GM12873 (cell line): Measurements from ENCODE around the gene PNLIP.

Experiments used
- TF ChIP-seq, protein P1 (sequence below): IDR thresholded peaks from 2 replicates; pipeline ENCODE4 v1.5.1; 2012; ENCODE audit warnings: low read depth, mild to moderate bottlenecking, moderate library complexity, low read length, control low read depth; ENCODE audit not compliant: insufficient read depth; ENCODE audit errors: missing control alignments

PNLIP gene

DNA sequence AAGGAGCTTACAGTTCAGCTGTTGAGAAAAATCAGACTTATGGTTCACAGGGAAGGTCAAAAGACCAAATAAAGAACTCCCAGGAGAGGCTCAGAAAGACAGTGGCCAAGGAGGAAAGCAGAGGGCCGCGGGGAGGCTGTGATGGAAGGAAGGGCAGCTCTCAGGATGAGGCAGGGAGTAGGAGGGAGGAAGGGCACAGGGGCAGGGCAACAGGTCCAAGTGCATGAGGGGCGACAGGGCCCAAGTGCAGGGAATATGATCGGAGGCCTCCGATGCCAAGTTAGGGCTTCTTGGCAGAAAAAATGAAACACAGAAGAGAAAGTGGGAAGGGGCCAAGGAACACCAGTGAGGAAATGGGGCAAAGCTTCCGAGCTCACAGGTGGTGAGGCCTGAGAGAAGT is 61.6 kb downstream of the PNLIP start:
- TF ChIP-seq, protein P1, sequence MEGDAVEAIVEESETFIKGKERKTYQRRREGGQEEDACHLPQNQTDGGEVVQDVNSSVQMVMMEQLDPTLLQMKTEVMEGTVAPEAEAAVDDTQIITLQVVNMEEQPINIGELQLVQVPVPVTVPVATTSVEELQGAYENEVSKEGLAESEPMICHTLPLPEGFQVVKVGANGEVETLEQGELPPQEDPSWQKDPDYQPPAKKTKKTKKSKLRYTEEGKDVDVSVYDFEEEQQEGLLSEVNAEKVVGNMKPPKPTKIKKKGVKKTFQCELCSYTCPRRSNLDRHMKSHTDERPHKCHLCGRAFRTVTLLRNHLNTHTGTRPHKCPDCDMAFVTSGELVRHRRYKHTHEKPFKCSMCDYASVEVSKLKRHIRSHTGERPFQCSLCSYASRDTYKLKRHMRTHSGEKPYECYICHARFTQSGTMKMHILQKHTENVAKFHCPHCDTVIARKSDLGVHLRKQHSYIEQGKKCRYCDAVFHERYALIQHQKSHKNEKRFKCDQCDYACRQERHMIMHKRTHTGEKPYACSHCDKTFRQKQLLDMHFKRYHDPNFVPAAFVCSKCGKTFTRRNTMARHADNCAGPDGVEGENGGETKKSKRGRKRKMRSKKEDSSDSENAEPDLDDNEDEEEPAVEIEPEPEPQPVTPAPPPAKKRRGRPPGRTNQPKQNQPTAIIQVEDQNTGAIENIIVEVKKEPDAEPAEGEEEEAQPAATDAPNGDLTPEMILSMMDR, result no peak

DNA sequence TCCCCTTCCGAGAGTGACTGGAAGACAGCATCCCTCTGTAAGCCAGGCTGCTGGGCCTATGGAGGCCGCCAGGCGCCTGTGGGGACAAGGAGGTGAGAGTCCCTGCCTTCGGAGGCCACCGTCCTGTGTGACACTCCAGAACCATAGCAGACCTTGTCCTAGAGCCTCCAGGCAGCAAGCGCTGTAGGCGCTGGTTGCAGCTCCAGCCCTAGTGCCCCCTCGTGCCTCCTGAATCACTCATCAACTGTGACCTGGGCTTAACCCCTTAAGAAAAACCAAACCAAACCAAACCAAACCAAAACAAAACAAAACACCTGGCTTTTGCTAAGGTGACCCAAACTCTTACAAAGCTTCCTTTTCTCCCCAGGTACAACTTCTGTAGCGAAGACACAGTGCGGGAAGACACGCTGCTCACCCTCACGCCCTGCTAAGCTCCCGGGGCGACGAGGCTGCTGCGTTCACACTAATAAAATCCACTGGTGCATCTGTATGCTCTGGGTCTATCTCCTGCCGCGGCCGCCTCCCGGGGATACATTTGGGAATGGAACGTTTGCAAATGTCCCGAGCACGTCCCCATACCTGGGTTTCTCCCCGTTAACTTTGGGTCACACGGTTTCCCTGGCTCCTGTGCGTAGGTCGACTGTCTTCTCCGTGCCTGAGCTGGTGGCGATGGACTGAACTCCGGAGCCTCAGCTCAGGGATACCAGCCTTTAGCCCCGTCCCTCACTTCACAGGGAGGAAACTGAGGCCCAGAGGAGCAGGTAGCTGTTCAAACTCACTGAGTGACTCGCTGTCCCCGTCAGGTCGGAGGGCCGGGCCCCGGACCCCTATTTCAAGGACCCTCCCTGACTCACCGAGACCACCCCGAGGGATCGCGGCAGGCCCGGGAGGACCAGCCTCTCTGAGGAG is 63.2 kb downstream of the PNLIP start:
- TF ChIP-seq, protein P1, result no peak

DNA sequence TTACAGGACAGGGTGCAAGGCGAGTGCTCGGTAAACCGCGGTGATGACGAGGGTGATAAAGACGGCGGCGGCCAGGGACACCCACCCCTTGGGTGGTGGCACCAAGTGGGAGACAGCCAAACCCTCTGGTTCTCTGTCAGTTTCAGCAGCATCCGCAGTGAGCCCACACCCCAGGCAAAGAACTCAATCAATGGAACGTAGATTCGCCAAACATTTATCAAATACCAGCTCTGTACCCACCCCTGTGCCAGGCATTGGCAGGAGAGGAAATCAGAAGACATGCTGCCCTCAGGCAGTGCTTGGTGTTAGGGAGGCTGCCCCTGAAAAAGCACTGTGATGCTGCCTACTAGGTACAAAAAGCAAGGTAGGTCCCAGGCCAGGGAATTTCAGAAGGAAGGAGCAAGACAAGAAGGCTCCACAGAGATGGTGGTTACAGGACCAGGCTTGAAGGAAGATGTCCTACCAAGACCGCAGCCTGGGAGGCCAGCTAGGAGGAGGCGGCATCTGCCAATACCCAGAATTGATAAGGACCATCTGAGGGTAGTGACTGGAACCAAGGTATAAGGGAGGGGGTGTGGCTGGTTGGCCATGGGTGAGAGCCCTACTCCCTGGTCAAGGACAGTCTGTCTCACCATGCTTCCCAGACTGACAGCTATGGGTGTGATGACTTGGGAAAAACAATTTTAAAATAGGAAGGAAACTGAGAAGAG is 64.9 kb downstream of the PNLIP start:
- TF ChIP-seq, protein P1, result no peak

- TF ChIP-seq, protein P1, result no peak
Observed at GRCh38 chr10:116611153-116611545, 65.4 kb downstream of the PNLIP start.

- TF ChIP-seq, protein P1, result no peak
Observed at GRCh38 chr10:116612107-116612769, 66.5 kb downstream of the PNLIP start.

DNA sequence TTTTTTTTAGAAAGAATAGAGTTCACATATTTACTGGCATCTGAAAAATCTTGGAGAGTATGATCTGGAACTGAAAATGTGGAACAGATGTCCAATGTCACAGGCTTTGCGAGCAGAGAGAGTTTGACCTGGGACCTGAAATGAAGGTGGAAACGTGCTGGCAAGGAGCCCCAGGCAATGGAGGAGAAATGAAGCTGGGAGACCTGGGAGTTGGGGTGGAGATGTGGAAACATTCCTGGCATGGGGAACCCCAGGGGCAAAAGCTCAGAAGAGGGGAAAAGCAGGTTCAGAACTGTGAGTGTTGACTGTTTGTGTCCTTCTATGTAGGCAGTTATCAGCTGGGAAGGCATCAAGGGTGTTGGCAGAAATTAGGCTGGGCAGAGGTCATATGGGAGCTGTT is 67.7 kb downstream of the PNLIP start:
- TF ChIP-seq, protein P1, result no peak

GRCh38 chr10:116614796-116615195 is 69.1 kb downstream of the PNLIP start:
- TF ChIP-seq, protein P1, result no peak
